HUES6 (cell line): ENCODE data around the gene CARD6.
"Not testable (repeated sequence)": the region's sequence is repeated elsewhere in the genome, so short reads cannot be mapped to it uniquely, and the experiment has no call there.

Experiments
- H3K27ac ChIP-seq: 2 replicates; pipeline ENCODE4 v1.7.0; 2013; ENCODE audit warnings: low read depth, mild to moderate bottlenecking, low read length, inconsistent platforms
- H3K27me3 ChIP-seq: 2 replicates; pipeline ENCODE4 v1.6.1; 2013; ENCODE audit warnings: low read length; ENCODE audit not compliant: control insufficient read depth, insufficient read depth
- H3K36me3 ChIP-seq: 2 replicates; pipeline ENCODE4 v1.6.1; 2013; ENCODE audit warnings: low read length; ENCODE audit not compliant: control insufficient read depth, insufficient read depth
- H3K4me1 ChIP-seq: 2 replicates; pipeline ENCODE4 v1.6.1; 2013; ENCODE audit warnings: low read length; ENCODE audit not compliant: control insufficient read depth, insufficient read depth
- H3K4me3 ChIP-seq: 2 replicates; pipeline ENCODE4 v1.5.1; 2013; ENCODE audit warnings: low read depth, low read length
- H3K9ac ChIP-seq: one replicate; pipeline ENCODE4 v1.6.1; 2013; ENCODE audit warnings: mild to moderate bottlenecking, low read length
- H3K9me3 ChIP-seq: 2 replicates; pipeline ENCODE4 v1.6.1; 2013; ENCODE audit warnings: low read depth, low read length; ENCODE audit not compliant: control insufficient read depth, insufficient read depth

The CARD6 gene

DNA sequence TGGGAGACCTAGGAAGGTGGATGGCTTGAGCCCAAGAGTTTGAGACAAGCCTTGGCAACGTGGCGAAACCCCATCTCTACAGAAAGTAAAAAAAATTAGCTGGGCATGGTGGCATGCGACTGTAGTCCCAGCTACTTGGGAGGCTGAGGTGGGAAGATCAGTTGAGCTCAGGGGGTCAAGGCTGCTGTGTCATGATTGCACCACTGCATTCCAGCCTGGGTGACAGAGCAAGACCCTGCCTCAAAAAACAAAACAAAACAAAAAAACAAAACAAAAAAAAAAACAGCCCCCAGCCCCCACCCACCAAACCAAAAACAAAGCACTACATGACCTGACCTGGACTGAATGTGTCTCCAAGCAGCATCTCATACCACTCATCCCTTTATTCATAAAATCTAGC lies 34.8 kb downstream of the CARD6 start:
- Histone ChIP-seq H3K9me3 (peaks cover 7% of the 10 kb centered on the region; the same call in 1 of the 2 replicates), H3K27ac (no peak overlapping the region), H3K9ac (no peak overlapping the region), H3K36me3 (no peaks in the 10 kb centered on the region), H3K4me3 (no peak overlapping the region), H3K4me1 (peaks cover 1% of the 10 kb centered on the region; the same call in 1 of the 2 replicates), H3K27me3 (no peaks in the 10 kb centered on the region)

GRCh38 chr5:40877371-40877988 lies 36.3 kb downstream of the CARD6 start:
- Histone ChIP-seq H3K9ac (no peak overlapping the region), H3K4me3 (no peak overlapping the region), H3K9me3 (peaks cover 12% of the 10 kb centered on the region), H3K4me1 (no peaks in the 10 kb centered on the region), H3K27me3 (no peaks in the 10 kb centered on the region), H3K36me3 (no peaks in the 10 kb centered on the region), H3K27ac (no peak overlapping the region)

- Histone ChIP-seq H3K4me1 (no peaks in the 10 kb centered on the region), H3K27me3 (no peaks in the 10 kb centered on the region), H3K4me3 (no peak overlapping the region), H3K27ac (no peak overlapping the region), H3K36me3 (no peaks in the 10 kb centered on the region), H3K9me3 (peaks cover 22% of the 10 kb centered on the region), H3K9ac (no peak overlapping the region)
Observed at GRCh38 chr5:40879163-40879942, 38.2 kb downstream of the CARD6 start.

DNA sequence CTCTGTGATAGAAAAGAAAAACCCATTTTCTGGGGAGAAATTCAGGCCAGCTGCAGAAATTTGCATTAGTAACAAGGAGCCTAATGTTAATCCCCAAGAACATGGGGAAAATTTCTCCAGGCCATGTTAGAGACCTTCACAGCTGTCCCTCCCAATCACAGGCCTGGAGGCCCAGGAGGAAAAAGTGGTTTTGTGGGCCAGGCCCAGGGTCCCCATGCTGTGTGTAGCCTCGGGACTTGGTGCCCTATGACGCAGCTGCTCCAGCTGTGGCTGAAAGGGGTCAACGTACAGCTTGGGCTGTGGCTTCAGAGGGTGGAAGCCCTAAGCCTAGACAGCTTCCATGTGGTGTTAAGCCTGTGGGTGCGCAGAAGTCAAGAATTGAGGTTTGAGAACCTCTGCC lies 41.1 kb downstream of the CARD6 start:
- Histone ChIP-seq H3K27ac (no peak overlapping the region), H3K9ac (no peak overlapping the region), H3K4me3 (no peak overlapping the region), H3K36me3 (no peaks in the 10 kb centered on the region), H3K27me3 (no peaks in the 10 kb centered on the region), H3K9me3 (peaks cover 22% of the 10 kb centered on the region), H3K4me1 (no peaks in the 10 kb centered on the region)

GRCh38 chr5:40883051-40883450 lies 41.9 kb downstream of the CARD6 start:
- H3K4me3 ChIP-seq, H3K36me3 ChIP-seq, H3K4me1 ChIP-seq, H3K27me3 ChIP-seq, H3K27ac ChIP-seq, H3K9ac ChIP-seq: not testable (repeated sequence)
- peaks cover 18% of the 10 kb centered on the region for H3K9me3 ChIP-seq

- not testable (repeated sequence) for H3K9me3 ChIP-seq, H3K27ac ChIP-seq, H3K27me3 ChIP-seq, H3K9ac ChIP-seq, H3K36me3 ChIP-seq
- H3K4me1 ChIP-seq = peaks cover 12% of the 10 kb centered on the region; the same call in 1 of the 2 replicates
- peak overlapping the region; percentile 50 for H3K4me3 ChIP-seq
Observed at GRCh38 chr5:40895440-40896425, 54.6 kb downstream of the CARD6 start.

DNA sequence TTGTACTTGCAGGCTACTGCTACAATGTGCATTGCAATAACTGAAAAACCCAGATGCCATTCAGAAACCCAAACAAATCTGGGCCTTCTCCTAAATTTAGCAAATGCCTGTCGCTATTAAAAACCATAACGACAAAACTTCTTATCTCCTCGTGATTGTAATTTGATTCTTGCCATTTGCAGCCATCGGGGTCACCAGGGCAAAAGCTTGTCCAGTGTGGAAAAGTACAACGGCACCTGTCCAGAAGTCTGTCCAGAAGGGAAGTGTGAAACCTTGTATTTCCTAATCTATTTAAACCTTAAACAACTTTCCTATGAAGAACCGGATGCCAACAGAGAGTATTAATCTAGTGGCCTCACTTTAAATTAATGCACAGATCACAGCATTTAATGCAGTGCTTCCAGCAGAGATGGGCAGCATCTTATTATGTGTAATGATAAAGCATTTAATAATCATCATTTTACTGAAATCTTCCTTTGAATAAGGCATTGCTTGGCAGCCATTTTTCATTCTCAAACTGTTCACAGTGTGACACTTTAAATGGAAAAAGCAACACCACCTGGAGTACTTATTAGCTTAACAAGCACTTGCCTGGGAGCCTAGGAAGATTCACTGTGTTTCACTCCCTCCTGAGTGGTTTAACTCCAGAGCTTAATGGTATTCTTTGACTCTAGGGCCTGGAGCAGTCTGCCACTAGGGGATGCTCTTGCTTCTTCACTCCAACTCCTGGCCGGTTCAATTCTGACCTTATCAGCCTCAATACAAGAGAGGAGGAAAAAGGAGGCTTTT lies 63.2 kb downstream of the CARD6 start:
- Histone ChIP-seq H3K36me3 (no peaks in the 10 kb centered on the region), H3K4me1 (0 out of 2 replicates have a peak, but pooled peaks cover 3% of the 10 kb centered on the region), H3K9ac (no peak overlapping the region), H3K27me3 (no peaks in the 10 kb centered on the region), H3K9me3 (no peaks in the 10 kb centered on the region), H3K4me3 (no peak overlapping the region), H3K27ac (no peak overlapping the region)

GRCh38 chr5:40904994-40905306 lies 63.8 kb downstream of the CARD6 start:
- Histone ChIP-seq H3K36me3 (no peaks in the 10 kb centered on the region), H3K9me3 (no peaks in the 10 kb centered on the region), H3K9ac (no peak overlapping the region), H3K4me3 (no peak overlapping the region), H3K4me1 (0 out of 2 replicates have a peak, but pooled peaks cover 3% of the 10 kb centered on the region), H3K27me3 (no peaks in the 10 kb centered on the region), H3K27ac (no peak overlapping the region)

- Histone ChIP-seq H3K4me3 (no peak overlapping the region), H3K27ac (no peak overlapping the region), H3K4me1 (0 out of 2 replicates have a peak, but pooled peaks cover 3% of the 10 kb centered on the region), H3K36me3 (no peaks in the 10 kb centered on the region), H3K9ac (no peak overlapping the region), H3K9me3 (no peaks in the 10 kb centered on the region), H3K27me3 (no peaks in the 10 kb centered on the region)
Observed at GRCh38 chr5:40906351-40906751, 65.2 kb downstream of the CARD6 start.

- no peaks in the 10 kb centered on the region for H3K36me3 ChIP-seq
- 0 out of 2 replicates have a peak, but pooled peaks cover 3% of the 10 kb centered on the region for H3K4me1 ChIP-seq
- H3K27me3 ChIP-seq = no peaks in the 10 kb centered on the region
- no peak within 1 kb of the TSS for H3K9ac ChIP-seq
- H3K9me3 ChIP-seq = no peaks in the 10 kb centered on the region
- H3K4me3 ChIP-seq = no peak within 1 kb of the TSS
- no peak within 1 kb of the TSS for H3K27ac ChIP-seq
Observed at GRCh38 chr5:40909264-40909663, 68.1 kb downstream of the CARD6 start, which contains the start of gene C7. Gene C7 (plus strand): TSS chr5:40909497. CDS start chr5:40909611, 114 bp downstream.
